Immature natural killer cell (primary cell): Measurements from ENCODE around the gene DDX56. TPM values are rescaled to one million over a fixed set of nuclear protein-coding genes. Genes with fewer than 3 reads are reported as not detected.

ENCODE experiments used
- polyA plus RNA-seq, 3 donors: library from polyadenylated mRNA; unstranded; fragments of 300-500 nt; fragmentation: Illumina TruSeq; gene quantifications; one replicate each; pipeline ENCODE4 v1.2.3, GENCODE V29; 2021

Gene DDX56
- polyA plus RNA-seq, 3 donors from 2014 or later, result 29.3 to 41.9 (median 33.8) TPM

Other genes with a start within 250 kb of the DDX56 start
- not detected for gene CAMK2B, start 248.3 kb downstream of the DDX56 start, polyA plus RNA-seq
- 10 to 100 TPM; 43.3 to 60.4 (median 56.3) TPM for gene NUDCD3, start 83.2 kb downstream of the DDX56 start, polyA plus RNA-seq
- gene NPC1L1, start 32.6 kb downstream of the DDX56 start, polyA plus RNA-seq, result not detected
- gene TMED4, start 8.3 kb upstream of the DDX56 start, polyA plus RNA-seq, result 10 to 100 TPM; 50.0 to 79.0 (median 71.6) TPM
- 10 to 100 TPM; 24.3 to 44.4 (median 32.8) TPM for gene OGDH, start 32.7 kb upstream of the DDX56 start, polyA plus RNA-seq
- gene ZMIZ2, start 174.9 kb upstream of the DDX56 start, polyA plus RNA-seq, result 1 to 10 TPM in 2 of 3 donors, under 1 TPM in 1; 0.58 to 8.1 (median 3.3) TPM
- 1,000 to 10,000 TPM; 2,627 to 4,215 (median 3,741) TPM for gene PPIA, start 222.8 kb upstream of the DDX56 start, polyA plus RNA-seq